Caco-2 (cell line): Measurements from ENCODE around the gene TRANK1. TPM values are rescaled to one million over a fixed set of nuclear protein-coding genes. Genes with fewer than 3 reads are reported as not detected.

Source experiments
- BruUV-seq: library from RNA; stranded (reverse); fragments of 400-500 nt; replicated peaks from 2 replicates; lab custom pipeline; 2021; lab: Mats Ljungman, UMichigan
- CTCF ChIA-PET: fragments of 300-600 bp; sonication (Branson Sonifier 250); formaldehyde crosslinking; loops from one replicate; lab custom pipeline; 2022; ENCODE audit warnings: antibody characterized with exemption; lab: Charles Lee
- POLR2A ChIA-PET: fragments of 300-600 bp; sonication (Branson Sonifier 250); formaldehyde crosslinking; loops from one replicate; lab custom pipeline; 2022; ENCODE audit warnings: antibody characterized with exemption; lab: Charles Lee
- DNase-seq, 2 experiments: peaks; one replicate each; pipeline versions ENCODE4 v3.0.0 to v3.0.0-alpha.2; 2020 to 2022
- H3K27me3 ChIP-seq: replicated peaks from 2 replicates; pipeline ENCODE4 v1.6.0; 2011; ENCODE audit warnings: low read length; ENCODE audit not compliant: control insufficient read depth, insufficient read depth
- H3K36me3 ChIP-seq: 2 replicates; pipeline ENCODE4 v1.5.1; 2011; ENCODE audit warnings: low read length; ENCODE audit not compliant: control insufficient read depth, insufficient read depth
- H3K4me1 ChIP-seq: fragments of 250-450 bp; sonication (Bioruptor Pico); 2 replicates; pipeline ENCODE4 v1.5.1; 2020; ENCODE audit warnings: mild to moderate bottlenecking
- H3K4me3 ChIP-seq: 2 replicates; pipeline ENCODE4 v1.5.1; 2011; ENCODE audit warnings: low read depth, mild to moderate bottlenecking, control low read depth, low read length
- H3K9me3 ChIP-seq: fragments of 250-450 bp; sonication (Bioruptor Pico); 2 replicates; pipeline ENCODE4 v1.5.1; 2020; ENCODE audit warnings: mild to moderate bottlenecking, moderate library complexity
- H3K27ac Mint-ChIP-seq: one replicate; pipeline ENCODE4 v1.8.0; 2022; ENCODE audit warnings: mixed read lengths; ENCODE audit not compliant: unreplicated experiment
- H3K27me3 Mint-ChIP-seq: one replicate; pipeline ENCODE4 v1.8.0; 2022; ENCODE audit warnings: mixed read lengths; ENCODE audit not compliant: insufficient read depth, unreplicated experiment
- H3K36me3 Mint-ChIP-seq: one replicate; pipeline ENCODE4 v1.8.0; 2022; ENCODE audit warnings: mild to moderate bottlenecking, mixed read lengths; ENCODE audit not compliant: insufficient read depth, unreplicated experiment
- H3K4me1 Mint-ChIP-seq: one replicate; pipeline ENCODE4 v1.8.0; 2022; ENCODE audit warnings: low read depth, mixed read lengths; ENCODE audit not compliant: unreplicated experiment
- H3K4me3 Mint-ChIP-seq: one replicate; pipeline ENCODE4 v1.8.0; 2022; ENCODE audit warnings: mild to moderate bottlenecking, moderate library complexity, mixed read lengths; ENCODE audit not compliant: unreplicated experiment
- H3K9me3 Mint-ChIP-seq: one replicate; pipeline ENCODE4 v1.8.0; 2022; ENCODE audit warnings: mixed read lengths; ENCODE audit not compliant: unreplicated experiment
- intact Hi-C: fragments of 100-400 bp; cut with micrococcal nuclease; formaldehyde crosslinking; loops from one replicate; pipeline ENCODE4 v1.10.0; 2022; ENCODE audit not compliant: unreplicated experiment
- total RNA-seq: library from RNA; stranded (reverse); gene quantifications from 2 replicates; pipeline ENCODE4 v1.2.3, GENCODE V29; 2022
- TF ChIP-seq, protein P1 (sequence below), 2 experiments: fragments of 200-600 bp in 1 of 2; IDR thresholded peaks; 1 replicate in 1 of 2; 2 replicates in 1 of 2; pipeline versions ENCODE4 v1.5.1 to v1.8.0; 2011 to 2022; ENCODE audit warnings: antibody characterized with exemption in 1 of 2, control low read depth in 1 of 2, inconsistent platforms in 1 of 2, low read depth in 1 of 2, low read length in 1 of 2, mild to moderate bottlenecking in 1 of 2, moderate library complexity in 1 of 2; ENCODE audit not compliant: insufficient read depth in 1 of 2, severe bottlenecking in 1 of 2, unreplicated experiment in 1 of 2

Gene TRANK1
- total RNA-seq, 1 experiment from 2014 or later, result 4.3 TPM

- no TSS peak for BruUV-seq
- H3K36me3 Mint-ChIP-seq, result no peaks in the 10 kb centered on the region
- H3K9me3 Mint-ChIP-seq, result no peaks in the 10 kb centered on the region
- ChIA-PET POLR2A (no interaction called here), CTCF (no interaction called here)
- peaks cover 2% of the 10 kb centered on the region for H3K27me3 Mint-ChIP-seq
- DNase-seq, result no peak
- no peaks in the 10 kb centered on the region for H3K36me3 ChIP-seq
- no peaks in the 10 kb centered on the region for H3K9me3 ChIP-seq
- H3K27ac Mint-ChIP-seq, result no peak overlapping the region
- no peaks in the 10 kb centered on the region for H3K4me1 ChIP-seq
- no peaks in the 10 kb centered on the region for H3K4me1 Mint-ChIP-seq
- no peak overlapping the region for H3K4me3 ChIP-seq
- H3K27me3 ChIP-seq, result no peaks in the 10 kb centered on the region
- no peak overlapping the region for H3K4me3 Mint-ChIP-seq
- intact Hi-C loops, result no loop called here
- TF ChIP-seq, protein P1, sequence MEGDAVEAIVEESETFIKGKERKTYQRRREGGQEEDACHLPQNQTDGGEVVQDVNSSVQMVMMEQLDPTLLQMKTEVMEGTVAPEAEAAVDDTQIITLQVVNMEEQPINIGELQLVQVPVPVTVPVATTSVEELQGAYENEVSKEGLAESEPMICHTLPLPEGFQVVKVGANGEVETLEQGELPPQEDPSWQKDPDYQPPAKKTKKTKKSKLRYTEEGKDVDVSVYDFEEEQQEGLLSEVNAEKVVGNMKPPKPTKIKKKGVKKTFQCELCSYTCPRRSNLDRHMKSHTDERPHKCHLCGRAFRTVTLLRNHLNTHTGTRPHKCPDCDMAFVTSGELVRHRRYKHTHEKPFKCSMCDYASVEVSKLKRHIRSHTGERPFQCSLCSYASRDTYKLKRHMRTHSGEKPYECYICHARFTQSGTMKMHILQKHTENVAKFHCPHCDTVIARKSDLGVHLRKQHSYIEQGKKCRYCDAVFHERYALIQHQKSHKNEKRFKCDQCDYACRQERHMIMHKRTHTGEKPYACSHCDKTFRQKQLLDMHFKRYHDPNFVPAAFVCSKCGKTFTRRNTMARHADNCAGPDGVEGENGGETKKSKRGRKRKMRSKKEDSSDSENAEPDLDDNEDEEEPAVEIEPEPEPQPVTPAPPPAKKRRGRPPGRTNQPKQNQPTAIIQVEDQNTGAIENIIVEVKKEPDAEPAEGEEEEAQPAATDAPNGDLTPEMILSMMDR (IDR thresholded peaks at IDR 0.05; ENCODE audit: insufficient read depth in 1 of 2, low read depth in 1 of 2, low read length in 1 of 2, severe bottlenecking in 1 of 2, unreplicated experiment in 1 of 2), result no peak
These were observed 121.0 kb downstream of the TRANK1 start for GRCh38 chr3:36823806-36824205.

- H3K36me3 ChIP-seq, result no peaks in the 10 kb centered on the region
- Mint-ChIP-seq H3K36me3 (no peaks in the 10 kb centered on the region), H3K4me1 (peaks cover 6% of the 10 kb centered on the region), H3K27ac (no peak overlapping the region), H3K4me3 (no peak overlapping the region), H3K9me3 (no peaks in the 10 kb centered on the region), H3K27me3 (peaks cover 2% of the 10 kb centered on the region)
- no peaks in the 10 kb centered on the region for H3K27me3 ChIP-seq
- DNase-seq, result no peak
- CTCF ChIA-PET, result no interaction called here
- POLR2A ChIA-PET, result no interaction called here
- intact Hi-C loops, result no loop called here
- TF ChIP-seq, protein P1 (IDR thresholded peaks at IDR 0.05; ENCODE audit: insufficient read depth in 1 of 2, low read depth in 1 of 2, low read length in 1 of 2, severe bottlenecking in 1 of 2, unreplicated experiment in 1 of 2), result no peak
- H3K4me3 ChIP-seq, result no peak overlapping the region
- H3K4me1 ChIP-seq, result no peaks in the 10 kb centered on the region
- no peaks in the 10 kb centered on the region for H3K9me3 ChIP-seq
- BruUV-seq, result no TSS peak
These were observed 124.8 kb downstream of the TRANK1 start for GRCh38 chr3:36820083-36820482.

DNA sequence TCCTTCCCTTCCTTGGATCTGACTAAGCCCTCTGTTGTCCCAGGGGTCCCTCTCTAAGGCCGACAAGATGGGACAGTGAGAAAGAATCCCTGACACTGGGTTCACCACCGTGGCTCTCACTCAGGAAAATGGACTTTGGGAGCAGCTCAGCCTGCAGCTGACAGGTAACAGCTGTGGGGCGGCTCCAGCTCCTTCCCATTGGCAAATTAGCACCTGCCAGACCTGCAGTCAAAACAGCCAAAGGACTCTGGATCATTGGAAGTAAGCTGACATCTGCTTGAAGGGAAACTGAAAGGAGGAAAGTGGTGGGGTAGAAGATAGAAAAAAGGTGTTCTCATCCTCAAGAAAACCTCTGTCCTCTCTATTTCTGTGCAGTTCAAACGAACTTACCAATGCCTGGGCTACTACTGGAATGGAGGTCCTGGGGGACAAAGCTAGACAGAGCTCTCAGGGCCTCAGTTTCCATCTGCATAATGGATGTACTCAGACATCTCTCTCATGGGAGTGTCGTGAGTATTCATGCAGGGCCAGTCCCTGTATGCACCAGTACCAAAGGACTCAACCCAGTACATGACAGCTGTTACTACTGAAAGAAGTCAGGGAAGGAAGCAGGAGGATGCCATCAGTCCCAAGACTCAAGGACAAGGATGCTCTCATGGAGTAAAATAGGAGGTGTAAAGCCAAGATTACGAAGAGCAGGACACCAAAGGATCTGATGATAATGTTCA lies 126.9 kb downstream of the TRANK1 start:
- ChIA-PET CTCF (no interaction called here), POLR2A (no interaction called here)
- Histone ChIP-seq H3K9me3 (no peaks in the 10 kb centered on the region), H3K27me3 (no peaks in the 10 kb centered on the region), H3K36me3 (no peaks in the 10 kb centered on the region), H3K4me3 (no peak overlapping the region), H3K4me1 (no peaks in the 10 kb centered on the region)
- Mint-ChIP-seq H3K27ac (no peak overlapping the region), H3K4me1 (peaks cover 13% of the 10 kb centered on the region), H3K36me3 (no peaks in the 10 kb centered on the region), H3K4me3 (no peak overlapping the region), H3K27me3 (peaks cover 2% of the 10 kb centered on the region), H3K9me3 (no peaks in the 10 kb centered on the region)
- TF ChIP-seq, protein P1 (IDR thresholded peaks at IDR 0.05; ENCODE audit: insufficient read depth in 1 of 2, low read depth in 1 of 2, low read length in 1 of 2, severe bottlenecking in 1 of 2, unreplicated experiment in 1 of 2), result no peak
- DNase-seq, result no peak
- no TSS peak for BruUV-seq
- intact Hi-C loops, result no loop called here
